ENCODE measurements around the gene NR1D2. TPM values are rescaled to one million over a fixed set of nuclear protein-coding genes. Genes with fewer than 3 reads are reported as not detected.
A peak's percentile ranks its signal among the peaks of the same experiment; 100 is the strongest.

The NR1D2 gene
- polyA plus RNA-seq, 3 donors: 4.1 to 5.4 (median 5.3) TPM

DNA sequence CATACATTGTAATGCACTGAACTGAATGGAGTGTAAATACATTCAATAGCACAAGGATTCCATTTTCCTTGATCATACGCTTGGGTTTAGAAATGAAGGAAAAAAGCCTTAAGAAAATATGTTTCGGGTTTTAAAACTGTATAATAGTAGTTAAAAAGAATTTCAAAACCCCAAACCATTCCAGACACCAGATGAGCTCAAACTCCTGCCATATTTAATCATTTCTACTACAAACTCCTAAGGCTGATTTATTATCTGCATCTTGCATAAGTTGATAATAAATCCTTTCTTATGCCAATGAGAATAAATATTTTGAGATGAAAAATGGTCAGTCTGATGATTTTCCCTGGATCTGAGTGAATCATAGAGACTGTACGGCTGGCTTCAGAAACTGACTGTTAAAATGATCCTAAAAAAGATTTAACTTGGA lies 51.0 kb downstream of the NR1D2 start:
- no peaks in the 10 kb centered on the region for H3K27me3 ChIP-seq (ENCODE audit: control insufficient read depth in 2 of 2, insufficient read depth in 2 of 2, low read length in 2 of 2)
- no CpG with 5 or more reads among the region's 3 CpGs for WGBS (ENCODE audit: insufficient coverage)
- H3K9ac ChIP-seq (ENCODE audit: insufficient read depth, low read length, poor library complexity, severe bottlenecking): no peak overlapping the region
- no peak overlapping the region for H2AFZ ChIP-seq (ENCODE audit: insufficient read depth, low read depth, low read length, poor library complexity, severe bottlenecking)
- H3K27ac Mint-ChIP-seq: no peak overlapping the region
- peaks cover 0 to 3% (median 2%) of the 10 kb centered on the region in 3 donors for H3K27me3 Mint-ChIP-seq (ENCODE audit: low read depth in 3 of 3)
- no peaks in the 10 kb centered on the region for H3K9me3 Mint-ChIP-seq
- H3K4me2 ChIP-seq (replicated peaks; ENCODE audit: extremely low read depth, low read length, poor library complexity, severe bottlenecking): no peak overlapping the region
- H3K4me1 Mint-ChIP-seq: peaks cover 16% of the 10 kb centered on the region
- H3K27ac ChIP-seq (ENCODE audit: low read depth in 1 of 2, low read length in 2 of 2): no peak overlapping the region
- H3K36me3 Mint-ChIP-seq: no peaks in the 10 kb centered on the region
- intact Hi-C loops (cut with micrococcal nuclease): loop anchor here (5.0 kb wide), 1 partner anchor 241 kb away; no protein-coding TSS in a partner anchor
- no peak overlapping the region for H3K4me3 Mint-ChIP-seq
- no peaks in the 10 kb centered on the region for H3K9me3 ChIP-seq (replicated peaks in 1 of 2; ENCODE audit: control insufficient read depth in 1 of 2, insufficient read depth in 1 of 2, low read length in 2 of 2)
- H3K79me2 ChIP-seq (ENCODE audit: insufficient read depth, low read length): no peaks in the 10 kb centered on the region
- DNase-seq: no peak
- H4K20me1 ChIP-seq (ENCODE audit: insufficient read depth, low read length): no peaks in the 10 kb centered on the region
- TF ChIP-seq, protein P1, sequence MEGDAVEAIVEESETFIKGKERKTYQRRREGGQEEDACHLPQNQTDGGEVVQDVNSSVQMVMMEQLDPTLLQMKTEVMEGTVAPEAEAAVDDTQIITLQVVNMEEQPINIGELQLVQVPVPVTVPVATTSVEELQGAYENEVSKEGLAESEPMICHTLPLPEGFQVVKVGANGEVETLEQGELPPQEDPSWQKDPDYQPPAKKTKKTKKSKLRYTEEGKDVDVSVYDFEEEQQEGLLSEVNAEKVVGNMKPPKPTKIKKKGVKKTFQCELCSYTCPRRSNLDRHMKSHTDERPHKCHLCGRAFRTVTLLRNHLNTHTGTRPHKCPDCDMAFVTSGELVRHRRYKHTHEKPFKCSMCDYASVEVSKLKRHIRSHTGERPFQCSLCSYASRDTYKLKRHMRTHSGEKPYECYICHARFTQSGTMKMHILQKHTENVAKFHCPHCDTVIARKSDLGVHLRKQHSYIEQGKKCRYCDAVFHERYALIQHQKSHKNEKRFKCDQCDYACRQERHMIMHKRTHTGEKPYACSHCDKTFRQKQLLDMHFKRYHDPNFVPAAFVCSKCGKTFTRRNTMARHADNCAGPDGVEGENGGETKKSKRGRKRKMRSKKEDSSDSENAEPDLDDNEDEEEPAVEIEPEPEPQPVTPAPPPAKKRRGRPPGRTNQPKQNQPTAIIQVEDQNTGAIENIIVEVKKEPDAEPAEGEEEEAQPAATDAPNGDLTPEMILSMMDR (IDR thresholded peaks at IDR 0.05): no peak
- H3K4me1 ChIP-seq (ENCODE audit: control insufficient read depth in 1 of 2, insufficient read depth in 2 of 2, low read length in 2 of 2): no peaks in the 10 kb centered on the region
- no peaks in the 10 kb centered on the region for H3K36me3 ChIP-seq (replicated peaks in 1 of 2; ENCODE audit: control insufficient read depth in 1 of 2, insufficient read depth in 2 of 2, low read length in 2 of 2)
- H3K4me3 ChIP-seq (replicated peaks in 1 of 3; ENCODE audit: low read depth in 2 of 3, low read length in 3 of 3): no peak overlapping the region

DNA sequence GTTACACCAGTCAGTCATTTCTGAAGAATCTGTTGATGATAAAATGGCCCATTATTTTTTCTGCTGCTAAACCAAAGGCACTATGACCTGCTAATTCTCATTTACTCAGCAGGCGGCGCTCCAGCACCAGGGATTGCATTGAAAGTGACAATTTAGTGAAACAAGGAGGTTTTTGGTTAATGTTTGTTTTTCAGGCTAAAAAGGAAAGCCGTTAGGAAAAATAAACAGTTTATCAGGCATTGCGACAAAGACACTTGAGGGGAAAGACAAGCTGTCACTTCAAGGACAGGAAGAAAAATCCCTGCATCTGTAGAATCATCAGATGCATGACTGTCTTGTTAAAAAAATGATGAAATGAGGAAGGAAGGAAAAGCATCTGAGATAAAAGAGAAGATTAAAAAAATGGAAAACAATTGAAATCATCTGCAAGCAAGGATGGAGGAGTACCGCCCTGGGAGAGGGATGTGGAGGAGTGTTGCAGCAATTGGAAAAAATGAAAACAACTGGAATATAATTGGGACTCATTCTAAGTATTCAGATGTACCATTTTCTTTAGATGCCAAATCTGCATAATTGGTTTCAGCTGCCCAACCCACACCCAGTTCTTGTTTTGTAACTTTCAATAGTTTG lies 54.0 kb downstream of the NR1D2 start:
- Histone ChIP-seq H3K4me3 (replicated peaks in 1 of 3; ENCODE audit: low read depth in 2 of 3, low read length in 3 of 3) (no peak overlapping the region), H3K36me3 (replicated peaks in 1 of 2; ENCODE audit: control insufficient read depth in 1 of 2, insufficient read depth in 2 of 2, low read length in 2 of 2) (no peaks in the 10 kb centered on the region), H3K79me2 (ENCODE audit: insufficient read depth, low read length) (no peaks in the 10 kb centered on the region), H2AFZ (ENCODE audit: insufficient read depth, low read depth, low read length, poor library complexity, severe bottlenecking) (no peak overlapping the region), H3K9ac (ENCODE audit: insufficient read depth, low read length, poor library complexity, severe bottlenecking) (no peak overlapping the region), H4K20me1 (ENCODE audit: insufficient read depth, low read length) (no peaks in the 10 kb centered on the region), H3K4me1 (ENCODE audit: control insufficient read depth in 1 of 2, insufficient read depth in 2 of 2, low read length in 2 of 2) (no peaks in the 10 kb centered on the region), H3K27me3 (ENCODE audit: control insufficient read depth in 2 of 2, insufficient read depth in 2 of 2, low read length in 2 of 2) (no peaks in the 10 kb centered on the region), H3K27ac (ENCODE audit: low read depth in 1 of 2, low read length in 2 of 2) (no peak overlapping the region), H3K9me3 (replicated peaks in 1 of 2; ENCODE audit: control insufficient read depth in 1 of 2, insufficient read depth in 1 of 2, low read length in 2 of 2) (no peaks in the 10 kb centered on the region), H3K4me2 (replicated peaks; ENCODE audit: extremely low read depth, low read length, poor library complexity, severe bottlenecking) (no peak overlapping the region)
- no peaks in the 10 kb centered on the region for H3K9me3 Mint-ChIP-seq
- TF ChIP-seq, protein P1 (IDR thresholded peaks at IDR 0.05): peak; percentile 88
- no peaks in the 10 kb centered on the region for H3K36me3 Mint-ChIP-seq
- no peak overlapping the region for H3K4me3 Mint-ChIP-seq
- DNase-seq: peak; percentile 23 to 37 (median 34)
- peaks cover 0 to 6% (median 0%) of the 10 kb centered on the region in 3 donors for H3K27me3 Mint-ChIP-seq (ENCODE audit: low read depth in 3 of 3)
- H3K27ac Mint-ChIP-seq: no peak overlapping the region
- 0% methylated on average over 2 of the region's 5 CpGs for WGBS (ENCODE audit: insufficient coverage)
- peaks cover 4% of the 10 kb centered on the region for H3K4me1 Mint-ChIP-seq
- intact Hi-C loops (cut with micrococcal nuclease): loop anchor here (5.0 kb wide), 1 partner anchor 238 kb away; no protein-coding TSS in a partner anchor
